NCI-H2029 (cell line): Measurements from ENCODE around the gene ZNF689.
"Not testable (repeated sequence)": the region's sequence is repeated elsewhere in the genome, so short reads cannot be mapped to it uniquely, and the experiment has no call there.

Experiments used
- DNase-seq: peaks from one replicate; lab custom pipeline; 2025; lab: John Stamatoyannopoulos, UW

The ZNF689 gene

DNA sequence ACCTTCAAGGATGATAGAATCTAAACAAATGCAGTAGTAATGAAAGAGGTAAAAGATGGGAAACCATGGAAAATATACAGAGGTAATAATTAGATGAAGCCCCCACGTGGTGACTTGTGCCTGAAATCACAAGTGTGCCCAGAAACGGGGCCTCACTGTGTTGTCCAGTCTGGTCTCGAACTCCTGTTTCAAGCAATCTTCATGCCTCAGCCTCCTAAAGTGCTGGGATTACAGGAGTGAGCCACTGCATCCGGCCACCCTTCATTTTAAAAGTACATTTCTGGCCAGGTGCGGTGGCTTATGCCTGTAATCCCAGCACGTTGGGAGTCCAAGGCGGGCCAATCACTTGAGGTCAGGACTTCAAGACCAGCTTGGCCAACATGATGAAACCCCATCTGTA lies 26.4 kb upstream of the ZNF689 start:
- no peak for DNase-seq

DNA sequence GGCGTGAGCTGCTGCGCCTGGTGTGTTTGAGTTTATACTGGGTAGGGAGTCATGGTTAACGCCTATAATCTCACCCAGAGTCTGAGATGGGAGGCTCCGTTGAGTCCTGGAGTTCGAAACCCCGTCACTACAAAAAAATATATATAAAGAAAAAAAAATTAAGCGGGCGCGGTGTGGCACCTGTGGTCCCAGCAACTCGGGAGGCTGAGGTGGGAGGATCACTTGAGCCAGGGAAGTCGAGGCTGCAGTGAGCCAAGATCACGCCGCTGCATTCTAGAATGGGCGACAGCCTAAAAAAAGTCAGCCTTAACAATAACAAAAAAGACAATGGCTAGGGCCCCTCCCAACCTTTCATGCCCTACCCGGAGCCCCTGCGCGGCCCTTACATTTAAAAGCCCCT lies 23.3 kb upstream of the ZNF689 start:
- no peak for DNase-seq

DNA sequence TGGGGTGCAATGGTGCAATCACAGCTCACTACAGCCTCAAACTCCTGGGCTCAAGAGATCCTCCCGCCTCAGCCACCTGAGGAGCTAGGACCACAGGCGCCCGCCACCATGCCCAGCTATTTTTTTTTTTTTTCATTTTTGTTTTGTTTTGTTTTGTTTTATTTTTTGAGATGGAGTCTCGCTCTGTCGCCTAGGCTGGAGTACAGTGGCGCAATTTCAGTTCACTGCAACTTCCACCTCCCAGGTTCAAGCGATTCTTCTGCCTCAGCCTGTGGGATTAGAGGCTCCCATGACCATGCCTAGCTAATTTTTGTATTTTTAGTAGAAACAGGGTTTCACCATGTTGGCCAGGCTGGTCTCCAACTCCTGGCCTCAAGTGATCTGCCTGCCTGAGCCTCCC lies 22.3 kb upstream of the ZNF689 start:
- DNase-seq, result not testable (repeated sequence)

- peak; percentile 67 for DNase-seq
These were observed 18.7 kb upstream of the ZNF689 start for GRCh38 chr16:30628628-30629540.

- DNase-seq, result no peak
These were observed 16.0 kb upstream of the ZNF689 start for GRCh38 chr16:30626236-30626635.

GRCh38 chr16:30623536-30624283 lies 13.5 kb upstream of the ZNF689 start:
- no peak for DNase-seq

- DNase-seq, result no peak
These were observed 12.4 kb upstream of the ZNF689 start for GRCh38 chr16:30622455-30623032.

GRCh38 chr16:30621765-30622164 lies 11.6 kb upstream of the ZNF689 start:
- no peak for DNase-seq

GRCh38 chr16:30620169-30620568 lies 10.0 kb upstream of the ZNF689 start:
- DNase-seq, result no peak

GRCh38 chr16:30619638-30620037 lies 9.4 kb upstream of the ZNF689 start:
- no peak for DNase-seq

DNA sequence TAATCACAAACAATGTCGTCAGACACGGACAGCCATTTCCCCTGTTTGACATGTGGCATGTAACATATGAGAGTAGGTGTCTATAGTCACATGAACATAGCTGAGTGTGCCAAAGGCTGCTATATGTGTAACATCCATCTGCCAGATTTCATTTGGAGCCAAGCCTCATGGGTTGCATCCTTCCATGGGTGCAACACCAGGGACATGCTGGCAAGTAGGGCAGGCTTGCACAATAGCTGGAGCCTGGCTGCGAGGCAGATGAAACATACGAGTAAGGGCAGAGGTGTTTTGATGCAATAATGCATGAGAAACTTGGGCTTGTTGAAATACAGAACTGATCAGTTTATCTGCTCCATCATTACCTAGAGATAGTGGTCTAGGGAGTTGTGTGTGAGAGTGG lies 9.0 kb upstream of the ZNF689 start:
- DNase-seq, result no peak

DNA sequence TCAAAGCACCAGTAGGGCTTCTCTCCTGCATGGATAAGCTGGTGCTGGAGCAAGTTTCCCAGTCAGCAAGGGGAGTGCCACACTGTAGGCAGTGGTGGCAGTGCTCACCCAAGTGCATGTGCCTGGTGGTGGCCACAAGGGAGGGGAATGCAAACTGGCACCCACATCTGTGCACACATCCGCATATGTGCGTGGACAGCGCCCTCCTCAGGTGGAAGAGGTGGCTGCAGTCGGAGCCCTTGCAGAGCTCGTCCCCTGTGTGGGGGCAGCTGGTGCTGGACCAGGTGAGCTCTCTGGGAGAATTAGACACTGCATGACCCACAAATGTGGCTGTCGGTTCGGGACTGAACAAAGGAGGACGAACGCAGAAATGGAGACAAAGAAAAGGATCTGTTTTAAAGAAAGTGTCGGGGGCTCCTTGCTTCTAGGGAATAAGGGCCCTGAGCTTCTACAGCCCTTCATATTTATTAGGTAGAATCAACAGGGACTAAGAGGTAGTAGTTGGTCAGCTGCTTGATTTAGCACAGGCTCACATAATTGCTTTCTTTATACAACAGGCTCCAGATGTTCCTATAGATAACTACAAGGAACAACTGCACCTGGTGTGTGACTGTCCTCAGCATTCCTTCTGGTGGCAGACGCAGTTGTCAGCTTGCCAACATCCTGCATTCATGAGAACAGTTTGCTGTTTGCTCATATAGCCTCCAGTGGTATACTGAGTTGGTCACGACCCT lies 5.3 kb upstream of the ZNF689 start:
- peak; percentile 20 for DNase-seq

DNA sequence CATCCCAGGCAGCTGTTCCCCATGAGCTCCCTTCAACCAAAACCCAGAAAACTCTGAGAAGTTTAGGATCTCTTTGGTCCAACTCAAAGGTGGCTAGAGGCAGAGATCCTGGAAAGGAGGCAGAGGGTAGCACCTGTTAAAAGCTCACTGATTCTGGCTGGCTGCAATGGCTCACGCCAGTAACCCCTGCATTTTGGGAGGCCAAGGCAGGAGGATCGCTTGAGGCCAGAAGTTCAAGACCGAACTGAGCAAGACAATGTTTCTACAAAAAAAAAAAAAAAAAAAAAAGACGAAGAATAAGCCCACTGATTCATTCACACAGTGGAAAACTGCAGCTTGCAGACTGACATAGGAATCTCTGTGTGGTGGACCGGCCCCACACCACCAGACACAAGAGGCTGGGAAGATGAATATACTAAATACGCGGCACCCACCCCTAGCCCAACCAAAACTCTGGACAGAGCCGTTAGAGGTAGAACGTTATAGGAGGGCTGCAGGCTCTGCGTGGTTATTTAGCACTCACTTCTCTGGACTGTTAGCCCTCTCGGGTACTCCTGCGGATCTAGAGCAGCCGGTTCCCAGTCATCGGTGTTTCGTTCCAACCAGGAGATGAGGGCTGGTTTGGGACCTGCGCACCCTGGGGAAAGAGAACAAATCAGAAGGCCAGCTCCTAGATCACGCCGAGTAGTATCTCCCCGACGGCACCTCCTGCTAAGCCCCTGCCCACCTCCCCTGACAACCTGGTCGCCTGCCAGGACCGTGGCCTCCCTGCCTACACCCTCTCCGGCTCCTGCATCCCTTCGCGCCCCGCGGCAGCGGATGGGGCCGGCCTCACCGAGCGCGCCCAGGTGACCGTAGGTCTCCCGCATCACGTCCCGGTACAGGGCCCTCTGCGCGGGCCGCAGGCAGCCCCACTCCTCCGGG lies 925 bp downstream of the ZNF689 start:
- DNase-seq, result peak; percentile 22

- no peak for DNase-seq
These were observed 4.2 kb downstream of the ZNF689 start for GRCh38 chr16:30606004-30606403.

- DNase-seq, result no peak
These were observed 5.0 kb downstream of the ZNF689 start for GRCh38 chr16:30605158-30605557.

- no peak for DNase-seq
These were observed 5.8 kb downstream of the ZNF689 start for GRCh38 chr16:30604316-30604947.

DNA sequence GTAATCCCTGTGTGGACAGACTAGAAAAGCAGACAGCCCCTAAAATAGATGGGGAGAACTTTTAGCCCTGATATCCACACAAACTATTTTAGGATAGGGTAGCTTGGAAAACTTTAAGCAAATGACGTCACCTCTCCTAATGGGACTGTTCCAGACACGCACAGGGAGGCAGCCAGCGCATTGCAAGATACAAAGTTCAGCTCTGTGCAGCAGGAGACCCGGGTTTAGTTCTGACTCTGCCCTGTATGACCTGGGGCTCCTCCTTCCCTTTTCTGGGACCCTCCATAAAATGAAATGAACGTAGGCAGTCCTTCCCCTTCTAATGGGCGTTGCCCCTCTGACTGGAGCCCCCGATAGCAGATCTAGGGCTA lies 6.3 kb downstream of the ZNF689 start:
- DNase-seq, result no peak

DNA sequence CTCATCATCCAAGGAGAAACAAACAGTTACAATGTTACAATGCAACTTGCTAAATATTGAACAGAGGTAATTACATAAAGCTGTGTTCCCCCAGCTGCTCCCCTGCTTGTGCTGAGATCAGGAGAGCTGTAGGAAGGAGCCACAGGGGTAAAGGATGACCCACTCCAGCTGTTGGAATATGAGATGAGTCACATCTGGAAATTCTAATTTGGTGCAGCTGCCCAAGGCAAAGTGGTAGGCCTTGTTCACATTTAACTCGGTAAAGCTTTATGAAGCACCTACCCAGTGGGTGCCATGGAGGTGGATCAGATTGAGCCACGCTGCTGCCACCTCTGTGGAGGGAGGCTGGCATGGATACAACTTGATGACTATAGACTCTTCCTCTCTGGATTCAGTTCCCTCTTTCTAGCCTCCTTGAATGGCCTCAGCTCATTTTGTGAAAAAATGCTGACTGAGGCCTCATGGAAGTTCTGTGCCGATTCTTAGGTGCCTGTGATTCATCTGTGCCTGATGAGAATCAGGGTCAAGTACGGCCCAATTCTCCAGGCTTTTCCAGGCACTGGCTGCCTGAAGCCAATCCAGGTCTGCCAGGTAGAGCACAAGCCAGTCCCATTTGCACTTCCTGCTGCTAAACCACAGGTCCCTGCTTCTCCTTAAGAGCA lies 7.4 kb downstream of the ZNF689 start:
- DNase-seq, result no peak

DNA sequence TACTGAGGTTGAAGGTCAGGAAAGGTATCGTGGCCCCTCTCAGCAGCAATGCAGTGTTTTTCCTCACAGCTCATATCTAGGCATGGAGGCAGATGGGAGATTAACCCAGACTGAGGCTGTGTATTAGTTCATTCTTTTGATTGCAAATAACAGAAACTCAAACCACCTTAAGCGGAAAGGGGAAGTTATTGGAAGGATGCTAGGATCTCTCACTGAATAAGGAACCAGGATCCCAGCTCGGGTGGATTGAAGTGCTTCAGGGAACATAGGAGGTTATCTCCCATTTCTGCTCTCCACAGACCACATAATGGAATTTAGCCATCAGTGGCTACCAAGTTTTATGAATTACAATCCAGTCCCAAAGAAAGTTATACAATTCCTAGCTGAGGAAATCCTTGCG lies 8.2 kb downstream of the ZNF689 start:
- DNase-seq, result no peak

DNA sequence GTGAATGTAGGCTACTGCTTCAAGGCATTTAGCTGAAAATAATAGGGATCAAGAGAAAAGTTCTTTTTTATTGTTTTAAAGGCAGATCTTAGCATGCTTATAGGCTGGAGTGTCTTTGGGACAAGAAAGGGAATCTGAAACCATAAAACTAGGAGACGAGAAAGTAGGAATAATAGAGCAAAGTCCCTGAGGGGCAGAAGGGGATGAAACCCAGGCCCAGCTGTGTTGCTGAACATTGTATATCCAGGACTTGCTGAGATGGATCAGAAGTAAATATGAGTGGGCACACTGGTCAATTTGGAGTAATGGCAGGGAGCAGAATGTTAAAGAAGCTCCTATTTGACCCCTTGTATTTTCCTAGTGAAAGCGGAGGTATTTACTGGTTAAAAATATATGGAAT lies 9.3 kb downstream of the ZNF689 start:
- no peak for DNase-seq
